Stimulated activated naive CD8-positive, alpha-beta T cell treated with anti-CD3 and anti-CD28 coated beads, Interleukin-15, Interleukin-2, amounts not matched to agents 100 ng/mL and 50 ng/mL, for 24 hours (primary cell): ENCODE results near the gene C1QTNF1.

ENCODE experiments used
- H3K27ac Mint-ChIP-seq: one replicate; pipeline ENCODE4 v1.8.0; 2021; ENCODE audit warnings: mild to moderate bottlenecking, mixed read lengths
- H3K27me3 Mint-ChIP-seq: one replicate; pipeline ENCODE4 v1.8.0; 2021; ENCODE audit warnings: mixed read lengths
- H3K36me3 Mint-ChIP-seq: one replicate; pipeline ENCODE4 v1.8.0; 2021; ENCODE audit warnings: low read depth, mixed read lengths
- H3K4me1 Mint-ChIP-seq: one replicate; pipeline ENCODE4 v1.8.0; 2021; ENCODE audit warnings: low read depth, mixed read lengths
- H3K4me3 Mint-ChIP-seq: one replicate; pipeline ENCODE4 v1.8.0; 2021; ENCODE audit warnings: mild to moderate bottlenecking, mixed read lengths
- H3K9me3 Mint-ChIP-seq: one replicate; pipeline ENCODE4 v1.8.0; 2021; ENCODE audit warnings: mixed read lengths

Gene C1QTNF1

DNA sequence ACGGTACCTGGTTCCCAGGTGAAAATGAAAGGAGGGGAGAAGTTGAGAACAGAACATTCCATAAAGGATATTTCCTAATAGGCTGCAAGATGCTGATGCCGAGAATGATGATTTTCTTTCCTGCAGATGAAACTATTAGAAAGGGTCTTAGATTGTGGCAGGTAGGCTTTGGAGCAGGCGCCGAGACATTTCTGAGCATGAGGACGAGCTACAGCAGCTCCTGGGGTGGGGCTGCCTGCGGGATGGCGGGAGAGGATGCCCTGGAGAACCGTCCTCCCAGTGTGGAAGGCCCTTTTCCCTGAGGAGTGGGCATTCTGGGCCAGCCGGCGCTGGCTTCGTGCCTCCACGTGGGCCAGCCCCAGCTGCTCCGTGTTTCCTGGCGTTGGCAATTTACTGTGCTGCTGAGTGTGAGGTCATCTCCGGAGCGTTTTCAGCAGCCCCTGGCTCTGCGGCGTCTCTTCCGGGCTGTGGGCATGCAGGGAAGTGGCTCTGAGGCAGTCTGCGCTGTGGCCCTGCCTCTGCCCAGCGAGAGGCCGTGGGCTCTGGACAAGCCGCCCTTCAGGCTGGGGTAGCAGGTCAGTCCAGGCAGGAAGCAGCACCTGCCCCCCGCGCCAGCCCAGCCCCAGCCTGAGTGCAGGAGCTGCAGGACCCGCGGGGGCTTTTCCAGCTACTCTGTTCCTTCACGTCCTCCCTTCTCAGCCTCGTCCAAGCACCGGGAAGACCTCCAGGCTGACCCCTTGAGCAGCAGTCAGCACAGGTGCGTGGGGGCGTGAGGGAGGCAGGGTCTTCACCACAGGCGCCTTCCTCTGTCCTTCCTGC lies 62.8 kb downstream of the C1QTNF1 start:
- no peak overlapping the region for H3K27ac Mint-ChIP-seq
- no peak overlapping the region for H3K4me3 Mint-ChIP-seq
- peaks cover 3% of the 10 kb centered on the region for H3K36me3 Mint-ChIP-seq
- no peaks in the 10 kb centered on the region for H3K9me3 Mint-ChIP-seq
- no peaks in the 10 kb centered on the region for H3K27me3 Mint-ChIP-seq
- H3K4me1 Mint-ChIP-seq: no peaks in the 10 kb centered on the region

GRCh38 chr17:79087428-79088143 lies 63.6 kb downstream of the C1QTNF1 start:
- H3K9me3 Mint-ChIP-seq: no peaks in the 10 kb centered on the region

GRCh38 chr17:79088247-79088996 lies 64.5 kb downstream of the C1QTNF1 start:
- Mint-ChIP-seq H3K36me3 (no peaks in the 10 kb centered on the region), H3K4me1 (no peaks in the 10 kb centered on the region), H3K27ac (no peak overlapping the region), H3K9me3 (no peaks in the 10 kb centered on the region), H3K27me3 (no peaks in the 10 kb centered on the region), H3K4me3 (no peak overlapping the region)

More at GRCh38 chr17:79087428-79088143, 63.6 kb downstream of the C1QTNF1 start:
- Mint-ChIP-seq H3K4me3 (no peak overlapping the region), H3K4me1 (no peaks in the 10 kb centered on the region), H3K27ac (no peak overlapping the region), H3K27me3 (no peaks in the 10 kb centered on the region), H3K36me3 (no peaks in the 10 kb centered on the region)

DNA sequence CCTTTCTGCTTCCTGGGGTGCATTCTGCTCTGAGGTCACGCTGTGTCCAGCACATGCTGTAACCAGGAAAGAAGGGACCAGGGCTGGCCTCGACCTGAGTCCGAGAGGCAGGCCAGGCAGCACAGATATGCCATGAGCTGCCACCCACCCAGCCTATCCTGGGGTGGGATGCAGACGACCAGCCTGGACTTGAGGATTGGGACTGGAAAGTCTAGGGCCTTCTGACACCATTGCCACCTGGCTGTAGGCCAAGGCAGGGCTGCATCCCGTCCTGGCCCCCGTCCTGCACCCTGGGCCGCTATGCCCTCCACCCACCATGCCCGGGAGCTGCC lies 65.0 kb downstream of the C1QTNF1 start:
- Mint-ChIP-seq H3K36me3 (no peaks in the 10 kb centered on the region), H3K4me3 (no peak overlapping the region), H3K27me3 (no peaks in the 10 kb centered on the region), H3K4me1 (no peaks in the 10 kb centered on the region), H3K27ac (no peak overlapping the region), H3K9me3 (no peaks in the 10 kb centered on the region)

- H3K4me1 Mint-ChIP-seq: no peaks in the 10 kb centered on the region
- H3K4me3 Mint-ChIP-seq: no peak overlapping the region
- no peaks in the 10 kb centered on the region for H3K9me3 Mint-ChIP-seq
- no peaks in the 10 kb centered on the region for H3K36me3 Mint-ChIP-seq
- H3K27me3 Mint-ChIP-seq: peaks cover 4% of the 10 kb centered on the region
- no peak overlapping the region for H3K27ac Mint-ChIP-seq
Measured at GRCh38 chr17:79089720-79090442, 65.9 kb downstream of the C1QTNF1 start.

DNA sequence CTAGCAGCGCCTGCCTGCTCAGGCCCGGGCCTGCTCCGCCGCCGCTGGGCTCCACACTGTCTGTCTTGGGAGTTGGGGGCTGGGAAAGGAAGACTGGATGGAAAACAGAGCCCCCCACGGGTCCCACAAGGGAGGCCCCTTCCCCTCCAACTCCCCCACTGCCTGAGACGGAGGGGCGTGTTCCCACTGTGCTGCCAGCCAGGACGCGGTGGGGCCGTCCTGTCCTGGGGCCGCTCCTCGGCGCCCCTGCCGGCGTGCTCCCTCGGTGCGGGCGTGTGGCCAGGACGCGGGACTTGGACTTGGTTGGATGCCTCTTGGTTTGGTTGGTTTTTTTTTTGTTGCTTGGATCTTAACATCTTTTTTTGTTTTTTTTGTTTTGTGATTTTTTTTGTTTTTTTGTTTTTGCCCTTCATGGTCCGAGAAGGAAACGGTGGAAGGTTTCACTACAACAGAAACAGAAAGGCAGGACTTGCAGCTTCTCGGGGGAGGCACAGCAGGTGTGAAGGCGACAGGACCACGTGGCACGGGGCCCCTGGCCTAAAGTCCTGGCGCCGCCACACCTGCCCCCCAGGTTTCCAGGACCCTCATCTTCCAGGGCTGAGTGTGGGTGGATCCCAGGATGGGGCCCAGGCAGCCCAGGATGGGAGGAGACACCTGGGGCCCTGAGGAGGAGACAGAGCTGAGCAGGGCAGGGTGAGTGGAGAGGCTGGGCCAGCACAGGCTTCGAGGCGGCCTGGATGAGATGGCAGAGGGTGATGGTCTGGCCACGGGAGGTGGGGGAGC lies 66.7 kb downstream of the C1QTNF1 start:
- H3K4me3 Mint-ChIP-seq: no peak overlapping the region
- no peaks in the 10 kb centered on the region for H3K9me3 Mint-ChIP-seq
- no peaks in the 10 kb centered on the region for H3K4me1 Mint-ChIP-seq
- no peaks in the 10 kb centered on the region for H3K36me3 Mint-ChIP-seq
- H3K27me3 Mint-ChIP-seq: peaks cover 5% of the 10 kb centered on the region
- H3K27ac Mint-ChIP-seq: no peak overlapping the region

GRCh38 chr17:79091226-79091670 lies 67.3 kb downstream of the C1QTNF1 start:
- Mint-ChIP-seq H3K27ac (no peak overlapping the region), H3K27me3 (peaks cover 9% of the 10 kb centered on the region), H3K9me3 (no peaks in the 10 kb centered on the region), H3K36me3 (no peaks in the 10 kb centered on the region), H3K4me3 (no peak overlapping the region), H3K4me1 (no peaks in the 10 kb centered on the region)

DNA sequence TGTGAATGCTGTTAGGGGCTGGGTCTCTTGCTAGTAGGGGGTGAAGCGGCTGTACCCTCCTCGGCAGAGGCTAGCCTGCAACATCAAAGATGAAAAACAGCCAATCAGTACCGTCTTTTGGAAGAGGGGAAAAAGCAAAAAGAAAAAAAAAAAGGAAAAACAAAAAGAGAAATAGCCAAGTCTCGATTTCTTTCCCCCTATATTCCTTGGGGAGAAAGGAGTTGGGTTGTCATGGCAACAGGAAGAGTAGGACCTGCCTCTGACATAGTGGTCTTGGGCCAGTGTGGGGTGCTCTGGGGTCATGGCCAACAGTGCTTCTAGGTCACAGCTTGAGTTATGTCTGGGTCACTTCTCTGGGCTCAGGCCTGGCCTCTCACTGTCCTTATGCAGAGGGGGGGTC lies 68.6 kb downstream of the C1QTNF1 start:
- no peak overlapping the region for H3K27ac Mint-ChIP-seq
- no peaks in the 10 kb centered on the region for H3K36me3 Mint-ChIP-seq
- no peak overlapping the region for H3K4me3 Mint-ChIP-seq
- H3K27me3 Mint-ChIP-seq: peaks cover 10% of the 10 kb centered on the region
- H3K4me1 Mint-ChIP-seq: peaks cover under 1% of the 10 kb centered on the region
- H3K9me3 Mint-ChIP-seq: no peaks in the 10 kb centered on the region

DNA sequence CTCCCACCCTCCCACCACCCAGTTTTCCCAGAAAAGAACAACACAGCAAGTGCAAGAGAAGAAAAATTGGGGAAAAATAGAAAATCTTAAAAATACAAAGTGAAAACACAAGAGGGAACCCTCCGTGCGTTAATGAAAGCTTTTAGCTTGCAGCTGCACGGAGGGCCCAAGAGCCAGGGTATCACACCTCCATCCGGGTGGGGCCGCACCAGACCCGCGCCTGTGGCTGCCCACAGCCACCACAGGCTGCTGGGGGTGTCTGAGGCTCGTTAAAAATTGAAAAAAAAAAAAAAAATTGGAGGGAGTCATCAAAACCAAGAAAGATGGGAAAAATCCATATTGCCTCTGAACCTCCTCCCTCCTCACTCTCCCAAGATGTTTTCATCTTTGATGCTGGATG lies 69.3 kb downstream of the C1QTNF1 start:
- Mint-ChIP-seq H3K27ac (no peak overlapping the region), H3K9me3 (no peaks in the 10 kb centered on the region), H3K4me3 (no peak overlapping the region), H3K27me3 (peaks cover 17% of the 10 kb centered on the region), H3K36me3 (no peaks in the 10 kb centered on the region), H3K4me1 (peaks cover 3% of the 10 kb centered on the region)

- peaks cover 24% of the 10 kb centered on the region for H3K27me3 Mint-ChIP-seq
- no peak overlapping the region for H3K4me3 Mint-ChIP-seq
- peaks cover 3% of the 10 kb centered on the region for H3K4me1 Mint-ChIP-seq
- no peaks in the 10 kb centered on the region for H3K9me3 Mint-ChIP-seq
- H3K27ac Mint-ChIP-seq: no peak overlapping the region
- H3K36me3 Mint-ChIP-seq: no peaks in the 10 kb centered on the region
Measured at GRCh38 chr17:79094261-79094660, 70.3 kb downstream of the C1QTNF1 start.

DNA sequence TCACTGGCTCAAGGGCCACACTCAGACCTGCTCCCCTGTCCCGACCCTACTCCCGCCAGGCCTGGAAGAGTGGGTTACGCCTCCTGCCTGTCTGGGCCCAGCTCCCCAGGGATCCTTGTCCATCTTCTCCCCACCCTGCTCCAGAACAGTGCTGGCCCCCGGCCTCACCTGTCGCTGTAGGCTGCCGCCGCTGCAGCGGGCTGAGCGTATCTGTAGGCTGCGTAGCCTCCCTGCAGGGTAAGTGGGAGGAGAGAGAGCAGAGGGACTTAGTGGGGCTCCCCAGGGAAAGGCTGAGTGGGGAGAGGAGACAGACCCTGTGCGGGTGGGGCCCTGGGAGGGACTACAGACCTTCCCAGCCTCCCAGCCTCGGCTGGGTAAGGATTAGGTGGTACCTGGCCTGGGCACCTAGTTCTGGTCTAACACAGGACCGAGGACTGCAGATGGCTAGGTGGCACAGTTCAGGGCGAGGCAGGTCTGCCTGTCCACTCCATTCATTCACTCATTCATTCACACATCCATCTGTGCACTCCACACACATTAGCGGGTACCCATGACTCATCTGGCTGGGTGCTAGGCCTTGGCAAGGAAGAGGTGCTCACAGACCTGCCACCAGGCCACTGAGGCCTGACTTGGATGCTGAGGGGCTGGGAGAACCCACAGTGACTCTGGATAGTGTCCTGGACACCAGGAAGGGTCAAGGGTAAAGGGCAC lies 71.5 kb downstream of the C1QTNF1 start:
- peaks cover 3% of the 10 kb centered on the region for H3K4me1 Mint-ChIP-seq
- peaks cover 27% of the 10 kb centered on the region for H3K27me3 Mint-ChIP-seq
- H3K36me3 Mint-ChIP-seq: no peaks in the 10 kb centered on the region
- H3K4me3 Mint-ChIP-seq: no peak overlapping the region
- H3K27ac Mint-ChIP-seq: no peak overlapping the region
- H3K9me3 Mint-ChIP-seq: no peaks in the 10 kb centered on the region

DNA sequence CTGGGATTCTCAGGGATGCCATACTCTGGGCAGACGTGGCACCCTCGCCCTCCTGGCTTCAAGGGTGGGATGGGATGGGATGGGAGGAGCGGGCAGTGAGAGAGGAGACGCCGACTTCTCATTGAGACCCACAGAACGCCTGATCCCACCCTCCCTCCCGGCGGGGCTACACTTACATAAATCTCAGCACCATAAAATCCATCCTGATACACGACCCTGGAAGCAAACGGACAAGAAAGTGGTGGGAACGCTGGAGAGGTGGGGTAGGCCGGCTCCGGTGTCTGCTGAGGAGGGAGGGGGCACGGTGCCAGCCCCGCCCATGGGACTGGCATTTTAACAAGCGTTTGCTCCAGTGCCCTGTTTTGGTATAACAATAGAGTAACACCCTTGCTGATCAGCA lies 72.5 kb downstream of the C1QTNF1 start:
- Mint-ChIP-seq H3K4me3 (no peak overlapping the region), H3K27me3 (peaks cover 27% of the 10 kb centered on the region), H3K9me3 (no peaks in the 10 kb centered on the region), H3K27ac (no peak overlapping the region), H3K36me3 (no peaks in the 10 kb centered on the region), H3K4me1 (peaks cover 3% of the 10 kb centered on the region)

GRCh38 chr17:79097226-79098055 lies 73.5 kb downstream of the C1QTNF1 start:
- no peaks in the 10 kb centered on the region for H3K36me3 Mint-ChIP-seq
- no peak overlapping the region for H3K27ac Mint-ChIP-seq
- H3K9me3 Mint-ChIP-seq: no peaks in the 10 kb centered on the region
- peaks cover 3% of the 10 kb centered on the region for H3K4me1 Mint-ChIP-seq
- peaks cover 27% of the 10 kb centered on the region for H3K27me3 Mint-ChIP-seq
- no peak overlapping the region for H3K4me3 Mint-ChIP-seq
